Measurements from ENCODE around the gene FURIN.
"Not testable (repeated sequence)": the region's sequence is repeated elsewhere in the genome, so short reads cannot be mapped to it uniquely, and the experiment has no call there.

Gene FURIN

GRCh38 chr15:90868261-90868689 lies at the start of gene FURIN:
FURIN (plus strand) TSS chr15:90868588; CDS start chr15:90875741, 7,153 bp downstream.
- no peak for DNase-seq

GRCh38 chr15:90819390-90819789 lies 49.0 kb upstream of the FURIN start:
- DNase-seq = no peak

- no peak for DNase-seq
Measured at GRCh38 chr15:90819850-90820249, 48.5 kb upstream of the FURIN start.

- no peak for DNase-seq
Measured at GRCh38 chr15:90820481-90820880, 47.9 kb upstream of the FURIN start.

- DNase-seq = no peak
Measured at GRCh38 chr15:90822204-90822955, 46.0 kb upstream of the FURIN start.

GRCh38 chr15:90823455-90823974 lies 44.9 kb upstream of the FURIN start:
- DNase-seq = no peak

GRCh38 chr15:90825115-90825899 lies 43.1 kb upstream of the FURIN start:
- not testable (repeated sequence) for DNase-seq

- DNase-seq = not testable (repeated sequence)
Measured at GRCh38 chr15:90826206-90826885, 42.0 kb upstream of the FURIN start.

GRCh38 chr15:90826886-90827435 lies 41.4 kb upstream of the FURIN start:
- DNase-seq = no peak

GRCh38 chr15:90828111-90828510 lies 40.3 kb upstream of the FURIN start:
- DNase-seq = no peak

GRCh38 chr15:90829126-90829525 lies 39.3 kb upstream of the FURIN start:
- DNase-seq = no peak

GRCh38 chr15:90829942-90830440 lies 38.4 kb upstream of the FURIN start:
- peak in 6 of 14 donors; percentile 7 to 60 (median 10) for DNase-seq

- no peak for DNase-seq
Measured at GRCh38 chr15:90834626-90835025, 33.8 kb upstream of the FURIN start.

GRCh38 chr15:90836296-90836871 lies 32.0 kb upstream of the FURIN start:
- no peak for DNase-seq

GRCh38 chr15:90837094-90837493 lies 31.3 kb upstream of the FURIN start:
- DNase-seq = no peak

GRCh38 chr15:90838139-90838538 lies 30.2 kb upstream of the FURIN start:
- DNase-seq = no peak

GRCh38 chr15:90838544-90838943 lies 29.8 kb upstream of the FURIN start:
- no peak for DNase-seq

GRCh38 chr15:90839187-90840071 lies 29.0 kb upstream of the FURIN start:
- DNase-seq = peak in 4 of 14 donors; percentile 9 to 29 (median 20)

GRCh38 chr15:90840157-90840855 lies 28.1 kb upstream of the FURIN start:
- no peak for DNase-seq

GRCh38 chr15:90840954-90841353 lies 27.4 kb upstream of the FURIN start:
- no peak for DNase-seq
